Stimulated activated naive CD4-positive, alpha-beta T cell (primary cell): ENCODE results near the gene GTF3C5.
A peak's percentile ranks its signal among the peaks of the same experiment; 100 is the strongest.

Source experiments
- DNase-seq, 6 experiments: peaks; one replicate each; lab custom pipeline; 2025; lab: John Stamatoyannopoulos, UW

Gene GTF3C5

DNA sequence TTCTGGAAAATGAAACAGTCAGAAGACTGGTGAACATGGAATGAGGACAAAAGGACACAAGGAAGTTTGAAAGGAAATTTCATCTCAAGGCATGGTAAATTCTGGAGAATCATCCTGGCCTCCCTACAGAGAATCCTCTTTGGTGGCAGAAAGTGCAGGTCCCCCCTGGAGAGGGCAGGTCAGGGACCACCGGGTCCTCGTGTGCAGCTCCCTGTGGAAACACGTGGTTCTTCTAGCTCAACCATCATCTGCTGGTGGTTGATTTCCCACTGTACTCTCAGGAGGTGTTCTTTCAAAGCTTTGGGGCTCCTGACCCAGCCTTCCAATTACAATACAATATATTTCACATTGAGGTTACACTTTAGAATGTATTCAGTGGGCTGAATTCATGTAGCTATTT is 2.6 kb upstream of the GTF3C5 start:
- no peak for DNase-seq

DNA sequence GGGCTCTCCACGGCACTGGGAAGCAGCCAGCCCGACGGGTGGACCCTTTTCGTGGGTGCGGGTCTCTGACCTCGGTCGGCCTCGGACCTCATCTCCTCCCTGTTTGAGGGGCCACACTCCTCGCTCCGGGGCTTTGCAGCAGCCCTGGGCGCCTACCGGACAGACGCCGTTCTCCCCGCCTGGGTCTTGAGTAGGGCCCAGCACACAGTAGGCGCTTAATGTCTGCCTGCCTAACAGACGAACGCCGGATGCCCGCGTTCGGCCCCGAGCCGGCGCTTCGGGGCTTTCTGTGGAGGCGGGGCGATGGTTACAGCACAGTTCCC is 842 bp upstream of the GTF3C5 start:
- DNase-seq, result no peak

DNA sequence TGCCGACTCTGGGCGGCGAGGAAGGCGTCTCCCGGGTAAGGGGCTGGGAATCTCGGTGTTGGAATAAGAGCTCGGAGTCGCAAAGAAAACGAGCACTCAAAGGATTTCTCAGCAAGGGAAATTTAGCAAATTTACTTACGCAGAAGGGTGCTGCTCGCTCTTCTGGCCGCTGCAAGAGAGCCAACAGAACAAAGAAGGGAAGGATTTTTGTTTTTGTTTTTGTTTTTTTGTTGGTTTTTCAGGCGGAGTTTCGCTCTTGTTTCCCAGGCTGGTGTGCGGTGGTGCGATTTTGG is 279 bp downstream of the GTF3C5 start:
- DNase-seq, result no peak

DNA sequence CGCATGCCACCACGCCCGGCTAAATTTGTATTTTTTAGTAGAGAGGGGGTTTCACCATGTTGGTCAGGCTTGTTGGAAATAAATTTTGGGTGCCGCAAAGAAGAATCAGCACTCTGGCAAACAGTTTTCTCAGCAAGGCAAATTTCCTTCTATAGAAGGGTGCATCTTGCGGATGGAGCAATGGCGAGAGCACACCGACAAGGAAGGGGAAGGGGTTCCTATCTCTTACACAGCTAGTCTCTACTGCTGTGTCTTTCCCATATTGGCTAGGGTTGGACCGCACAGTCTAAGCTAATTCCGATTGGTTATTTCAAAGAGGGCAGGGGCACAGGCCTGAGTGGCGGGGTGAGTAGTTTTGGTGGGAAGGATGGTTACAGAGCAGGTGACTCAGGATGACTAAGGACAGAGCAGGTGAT is 707 bp downstream of the GTF3C5 start:
- no peak for DNase-seq

DNA sequence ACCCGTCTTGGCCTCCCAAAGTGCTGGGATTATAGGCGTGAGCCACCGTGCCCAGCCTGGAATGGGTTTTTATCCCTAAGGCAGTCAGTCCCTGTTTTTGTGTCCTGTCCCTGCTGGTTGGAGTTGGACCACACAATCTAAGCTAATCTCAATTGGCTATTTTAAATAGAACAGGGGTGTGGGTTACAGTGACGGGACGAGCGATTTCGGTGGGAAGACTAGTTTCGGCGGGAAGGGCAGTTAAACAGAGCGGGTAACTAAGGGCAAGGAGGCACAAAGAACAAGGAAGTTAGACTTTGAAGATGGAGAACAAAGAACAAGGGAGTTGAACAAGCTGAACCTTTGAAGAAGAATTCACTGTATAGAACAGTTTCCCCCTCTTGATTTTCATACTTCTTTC is 1.4 kb downstream of the GTF3C5 start:
- no peak for DNase-seq

DNA sequence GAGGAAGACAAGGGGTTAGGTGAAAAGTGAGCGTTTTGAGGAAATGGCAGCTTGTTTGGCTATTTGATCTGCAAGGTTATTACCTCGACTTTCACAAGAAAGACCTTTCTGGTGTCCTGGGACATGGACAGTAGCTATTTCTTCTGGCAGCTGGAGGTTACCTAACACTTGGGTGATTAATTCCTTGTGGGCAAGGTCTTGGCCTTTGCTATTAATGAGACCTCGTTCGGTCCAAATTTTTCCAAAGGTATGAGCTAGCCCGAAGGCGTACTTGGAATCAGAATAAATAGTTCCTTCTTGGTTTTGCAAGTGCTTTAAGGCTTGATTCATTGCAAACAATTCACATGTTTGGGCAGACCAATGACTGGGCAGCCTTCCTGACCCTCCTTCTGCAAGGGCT is 4.9 kb downstream of the GTF3C5 start:
- DNase-seq, result no peak

DNA sequence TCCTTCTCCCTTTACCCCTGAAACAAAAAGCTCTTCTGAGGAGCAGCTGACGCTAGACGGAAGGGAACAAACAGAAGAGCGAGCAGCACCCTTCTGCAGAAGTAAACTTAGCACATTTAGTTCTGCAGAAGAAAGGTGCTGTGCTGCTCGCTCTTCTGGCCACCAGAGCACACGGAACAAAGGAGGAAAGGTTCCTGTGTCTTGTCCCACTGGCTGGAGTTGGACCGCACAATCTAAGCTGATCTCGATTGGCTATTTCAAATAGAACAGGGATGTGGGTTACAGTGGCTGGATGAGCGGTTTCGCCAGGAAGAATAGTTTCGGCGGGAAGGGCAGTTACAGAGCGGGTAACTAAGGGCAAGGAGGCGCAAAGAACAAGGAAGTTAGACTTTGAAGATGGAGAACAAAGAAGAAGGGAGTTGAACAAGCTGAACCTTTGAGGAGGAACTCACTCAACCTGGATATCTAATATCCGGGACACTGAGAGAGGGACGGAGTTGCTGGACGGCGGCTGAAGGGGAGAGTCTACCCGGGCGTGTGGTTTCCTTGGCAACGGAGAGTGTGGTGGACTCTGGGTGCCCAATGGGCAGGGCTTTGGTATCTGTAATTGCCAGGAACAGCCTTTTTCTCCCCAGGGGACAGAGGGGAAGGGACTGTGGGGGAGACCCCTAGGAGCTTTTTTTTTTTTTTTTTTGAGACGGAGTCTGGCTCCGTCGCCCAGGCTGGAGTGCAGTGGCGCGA is 7.1 kb downstream of the GTF3C5 start:
- DNase-seq, result no peak

DNA sequence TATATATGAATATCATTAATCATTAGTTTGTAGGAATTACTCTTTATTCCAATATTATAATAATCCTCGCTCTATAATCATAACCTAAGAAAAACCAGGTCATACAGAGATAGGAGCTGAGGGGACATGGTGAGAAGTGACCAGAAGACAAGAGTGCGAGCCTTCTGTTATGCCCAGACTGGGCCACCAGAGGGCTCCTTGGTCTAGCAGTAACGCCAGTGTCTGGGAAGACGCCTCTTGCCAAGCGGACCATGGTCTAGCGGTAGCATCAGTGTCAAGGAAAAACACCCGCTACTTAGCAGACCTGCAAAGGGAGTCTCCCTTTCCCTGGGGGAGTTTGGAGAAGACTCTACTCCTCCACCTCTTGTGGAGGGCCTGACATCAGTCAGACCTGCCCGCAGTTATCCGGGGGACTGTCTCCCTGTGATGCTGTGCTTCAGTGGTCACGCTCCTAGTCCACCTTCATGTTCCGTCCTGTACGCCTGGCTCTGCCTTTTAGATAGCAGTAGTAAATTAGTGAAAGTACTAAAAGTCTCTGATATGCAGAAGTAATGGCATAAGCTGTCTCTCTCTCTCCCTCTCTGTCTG is 10.2 kb downstream of the GTF3C5 start:
- DNase-seq, result peak in 4 of 6 experiments; percentile 10 to 36 (median 22)

DNA sequence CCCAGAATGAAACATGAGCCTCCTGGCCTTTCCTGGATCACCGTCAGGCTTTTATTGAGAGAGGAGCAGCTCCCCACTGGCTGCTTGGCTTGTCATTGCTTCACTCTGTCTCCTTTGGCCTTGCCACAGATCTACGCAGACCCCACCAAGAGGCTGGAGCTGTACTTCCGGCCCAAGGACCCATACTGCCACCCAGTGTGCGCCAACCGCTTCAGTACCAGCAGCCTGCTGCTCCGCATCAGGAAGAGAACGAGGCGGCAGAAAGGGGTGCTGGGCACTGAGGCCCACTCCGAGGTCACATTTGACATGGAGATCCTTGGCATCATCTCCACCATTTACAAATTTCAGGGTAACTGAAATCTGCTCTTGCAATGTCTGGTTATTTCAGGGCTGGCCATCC is 11.2 kb downstream of the GTF3C5 start:
- no peak for DNase-seq

DNA sequence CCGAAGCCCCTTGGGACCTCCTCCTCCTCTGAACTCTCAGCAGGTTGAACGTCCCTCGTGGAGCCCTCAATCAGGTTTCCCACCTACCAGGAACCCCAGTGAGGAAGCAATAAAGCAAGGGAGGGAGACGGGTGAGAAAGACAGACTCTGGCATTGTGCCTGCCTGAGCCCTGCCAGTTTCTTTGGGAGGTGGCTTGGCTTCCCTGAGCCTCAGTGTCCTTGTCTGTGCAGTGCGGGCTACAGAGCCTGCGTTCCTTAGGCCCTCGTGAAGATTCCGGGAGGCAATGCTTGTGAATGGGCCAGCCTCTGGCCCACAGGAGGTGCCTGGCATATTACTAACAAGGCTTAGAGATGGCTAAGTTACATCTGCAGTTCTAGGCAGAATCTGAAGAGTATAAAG is 11.9 kb downstream of the GTF3C5 start:
- DNase-seq, result no peak

DNA sequence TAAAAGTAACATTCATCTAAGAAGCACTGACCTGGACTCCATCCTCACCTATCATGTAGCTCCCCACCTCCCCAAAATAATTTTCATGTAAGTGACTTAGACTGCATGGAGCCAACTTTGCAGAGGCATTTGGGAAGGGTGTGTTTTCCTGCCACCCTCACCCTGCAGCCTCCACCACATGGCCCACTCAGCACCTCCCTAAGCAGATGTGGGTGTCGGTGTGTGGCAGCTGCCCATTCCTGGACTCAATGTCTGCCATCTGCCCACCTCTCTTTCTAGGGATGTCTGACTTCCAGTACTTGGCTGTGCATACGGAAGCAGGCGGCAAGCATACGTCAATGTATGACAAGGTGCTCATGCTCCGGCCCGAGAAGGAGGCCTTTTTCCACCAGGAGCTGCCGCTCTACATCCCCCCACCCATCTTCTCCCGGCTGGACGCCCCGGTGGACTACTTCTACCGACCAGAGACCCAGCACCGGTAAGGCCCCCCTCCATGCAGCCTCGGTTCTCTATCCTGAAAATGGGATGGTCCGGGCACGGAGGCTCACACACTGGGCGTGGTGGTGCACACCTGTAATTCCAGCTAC is 12.7 kb downstream of the GTF3C5 start:
- no peak for DNase-seq

DNA sequence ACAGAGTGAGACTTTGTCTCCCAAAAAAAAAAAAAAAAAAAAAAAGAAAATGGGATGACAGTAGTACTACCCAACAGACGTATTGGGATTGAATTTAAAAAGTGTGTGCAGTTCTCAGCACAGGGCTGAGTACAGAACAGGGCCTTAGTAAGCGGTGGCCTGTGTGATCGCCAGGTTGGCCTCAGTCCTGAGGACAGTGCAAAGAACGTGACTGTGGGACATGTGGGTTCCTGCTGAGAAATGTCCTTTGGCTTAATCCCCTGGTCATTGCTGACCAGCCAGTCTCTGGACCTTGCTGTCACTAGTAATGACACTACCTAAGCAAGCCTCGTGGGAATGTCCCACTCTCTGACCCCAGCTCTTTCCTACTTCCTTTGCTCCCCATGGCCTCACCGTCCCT is 13.3 kb downstream of the GTF3C5 start:
- DNase-seq, result no peak

DNA sequence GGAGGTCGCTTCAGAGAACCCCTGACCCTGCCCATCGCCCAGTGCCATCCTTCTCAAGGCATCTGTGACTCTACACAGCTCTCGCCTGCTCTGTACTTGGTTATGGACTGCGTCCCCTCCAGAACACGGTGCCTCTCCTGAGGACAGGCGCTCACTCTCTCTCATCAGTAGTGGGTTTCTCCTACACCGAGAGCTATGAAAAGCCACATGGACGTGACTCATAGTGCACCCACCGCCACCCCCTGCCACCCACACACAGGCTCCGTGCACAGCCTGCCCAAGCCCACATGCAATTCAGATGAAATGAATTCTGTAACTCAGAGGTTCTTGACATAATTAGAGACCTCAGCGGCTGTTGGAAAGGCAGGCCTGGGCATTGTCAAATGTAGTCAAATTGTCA is 13.9 kb downstream of the GTF3C5 start:
- no peak for DNase-seq

DNA sequence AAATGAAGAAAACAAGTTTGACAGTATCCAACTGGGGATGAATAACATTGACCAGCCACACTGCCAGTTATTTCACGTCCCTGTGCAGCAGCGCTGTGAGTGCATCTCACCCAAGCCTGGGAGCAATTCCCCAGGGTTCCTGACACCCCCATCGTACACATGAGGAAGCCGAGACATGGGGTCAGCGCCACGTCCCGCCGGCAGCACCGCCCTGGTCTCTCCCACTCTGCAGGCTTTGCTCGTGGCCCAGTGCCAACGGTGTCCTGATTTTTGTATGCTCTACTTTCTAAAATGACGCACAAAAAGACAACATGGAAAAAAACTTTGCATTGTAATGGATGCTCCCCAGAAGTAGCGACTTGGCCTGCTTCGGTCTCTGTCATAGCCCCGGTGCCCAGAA is 14.3 kb downstream of the GTF3C5 start:
- no peak for DNase-seq

DNA sequence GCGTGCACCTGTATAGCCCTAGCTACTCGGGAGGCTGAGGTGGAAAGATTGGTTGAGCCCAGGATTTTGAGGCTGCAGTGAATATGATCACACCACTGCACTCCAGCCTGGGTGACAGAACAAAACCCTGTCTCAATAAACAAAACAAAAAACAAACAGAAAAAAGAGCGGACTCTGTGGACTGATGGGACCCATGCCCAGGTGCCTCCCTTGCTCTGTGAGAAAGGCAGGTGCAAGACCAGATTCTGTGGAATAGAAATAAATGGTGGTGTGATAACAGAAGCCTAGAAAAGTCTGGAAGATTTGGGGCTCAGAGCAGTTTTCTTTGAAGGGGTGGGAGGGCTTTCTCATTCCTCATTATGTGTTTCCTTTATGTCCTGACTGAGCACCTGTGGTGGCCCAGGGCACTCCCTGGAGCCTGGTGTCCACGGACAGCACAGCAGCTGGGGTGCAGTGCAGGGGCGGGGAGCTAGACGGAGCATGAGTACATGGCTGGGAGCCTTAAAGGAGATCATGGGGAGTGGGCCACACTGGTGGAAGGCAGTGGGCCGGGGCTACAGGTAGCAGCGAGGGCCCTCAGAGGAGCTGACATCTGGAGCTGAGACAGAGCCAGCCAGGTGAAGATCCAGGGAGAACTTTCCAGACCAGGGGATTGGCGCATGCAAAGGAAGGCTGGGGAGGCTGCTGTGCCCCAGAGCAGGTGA is 15.6 kb downstream of the GTF3C5 start:
- no peak for DNase-seq

DNA sequence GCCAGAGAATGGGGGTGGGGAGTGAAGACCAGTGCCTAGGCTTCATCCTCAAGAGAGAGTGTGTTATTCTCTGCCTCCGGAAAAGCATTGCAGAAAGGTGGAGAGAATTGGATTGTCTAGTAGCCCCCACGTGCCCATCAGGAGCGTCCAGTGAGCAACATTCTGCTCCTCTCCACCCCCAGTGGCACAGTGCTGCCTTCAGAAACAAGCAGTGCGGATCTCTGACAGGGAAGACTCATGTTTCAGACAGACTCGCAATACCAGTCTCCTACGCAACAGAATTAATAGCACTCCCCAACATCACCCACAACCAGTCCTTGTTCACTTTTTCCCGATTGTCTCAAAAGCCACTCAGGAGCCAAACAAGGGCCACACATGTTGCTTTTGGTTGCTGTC is 16.1 kb downstream of the GTF3C5 start:
- no peak for DNase-seq

DNA sequence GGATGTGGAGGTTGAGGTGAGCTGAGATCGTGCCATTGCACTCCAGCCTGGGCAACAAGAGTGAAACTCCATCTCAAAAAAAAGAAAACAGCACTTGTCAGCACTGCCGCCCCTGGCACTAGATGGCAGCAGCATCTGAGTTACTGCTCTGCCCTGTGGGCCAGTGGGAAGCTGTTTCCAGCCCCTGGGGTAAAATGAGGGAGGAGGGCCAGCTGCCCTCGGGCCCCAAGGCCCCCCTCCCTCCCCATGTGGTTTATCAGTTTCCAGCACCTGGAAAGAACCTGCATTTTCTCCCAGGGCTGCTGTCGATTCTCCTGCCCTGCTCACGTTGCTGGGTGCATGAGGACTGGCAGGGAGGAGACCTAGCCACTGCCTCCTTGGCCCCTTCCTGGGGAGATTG is 17.8 kb downstream of the GTF3C5 start:
- peak in 2 of 6 experiments; percentile 15 to 20 for DNase-seq

DNA sequence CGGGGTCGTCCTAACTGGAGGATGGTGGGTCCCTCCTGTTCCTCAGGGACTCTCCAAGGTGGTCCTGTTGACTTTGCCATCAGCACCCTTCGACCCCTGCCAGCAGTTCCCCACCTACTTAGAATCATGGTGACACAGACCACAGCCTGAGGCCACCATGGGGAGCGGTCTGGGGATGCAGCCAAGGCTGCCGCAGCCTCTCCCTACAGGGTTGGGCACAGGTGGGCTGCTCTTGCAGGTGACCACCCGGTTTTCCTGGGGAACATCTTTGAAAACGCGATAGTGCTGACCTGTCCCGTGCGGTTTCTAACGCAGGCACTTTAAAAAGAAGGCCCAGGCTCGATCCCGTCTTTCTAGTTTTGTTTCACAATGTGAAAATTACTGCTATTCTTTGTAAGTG is 18.2 kb downstream of the GTF3C5 start:
- no peak for DNase-seq

DNA sequence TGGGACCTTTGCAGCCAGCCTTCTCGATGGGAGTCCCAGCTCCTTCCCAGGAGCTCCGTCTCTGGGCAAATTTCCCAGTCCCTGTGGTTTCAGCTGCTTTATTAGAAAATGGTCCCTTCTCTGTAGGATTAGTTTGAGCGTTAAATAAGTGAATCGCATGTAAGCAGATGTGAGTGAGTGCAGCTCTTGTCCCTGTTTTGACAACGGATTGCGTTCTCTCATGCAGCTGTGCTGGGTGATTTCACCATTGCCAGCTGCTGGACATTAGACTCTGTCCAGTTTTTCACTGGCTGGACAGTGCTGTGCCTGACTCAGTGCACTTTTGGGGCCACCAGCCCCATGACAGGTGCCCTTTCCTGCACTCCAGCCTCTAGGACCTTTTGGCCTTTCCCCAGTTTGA is 19.3 kb downstream of the GTF3C5 start:
- no peak for DNase-seq

DNA sequence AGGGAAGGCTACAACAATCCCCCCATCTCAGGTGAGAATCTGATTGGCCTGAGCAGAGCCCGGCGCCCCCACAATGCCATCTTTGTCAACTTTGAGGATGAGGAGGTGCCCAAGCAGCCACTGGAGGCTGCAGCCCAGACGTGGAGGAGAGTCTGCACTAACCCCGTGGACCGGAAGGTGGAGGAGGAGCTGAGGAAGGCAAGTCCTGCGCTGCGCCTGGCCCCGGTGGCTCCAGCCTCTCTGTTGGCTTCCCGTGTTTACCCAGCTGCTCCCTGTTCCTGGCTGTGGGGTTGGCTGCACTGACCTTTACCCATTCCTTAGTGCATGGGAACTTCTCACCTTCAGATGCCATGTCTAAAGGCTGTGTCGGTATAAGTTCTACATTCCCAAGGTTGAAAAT is 20.0 kb downstream of the GTF3C5 start:
- DNase-seq, result no peak

DNA sequence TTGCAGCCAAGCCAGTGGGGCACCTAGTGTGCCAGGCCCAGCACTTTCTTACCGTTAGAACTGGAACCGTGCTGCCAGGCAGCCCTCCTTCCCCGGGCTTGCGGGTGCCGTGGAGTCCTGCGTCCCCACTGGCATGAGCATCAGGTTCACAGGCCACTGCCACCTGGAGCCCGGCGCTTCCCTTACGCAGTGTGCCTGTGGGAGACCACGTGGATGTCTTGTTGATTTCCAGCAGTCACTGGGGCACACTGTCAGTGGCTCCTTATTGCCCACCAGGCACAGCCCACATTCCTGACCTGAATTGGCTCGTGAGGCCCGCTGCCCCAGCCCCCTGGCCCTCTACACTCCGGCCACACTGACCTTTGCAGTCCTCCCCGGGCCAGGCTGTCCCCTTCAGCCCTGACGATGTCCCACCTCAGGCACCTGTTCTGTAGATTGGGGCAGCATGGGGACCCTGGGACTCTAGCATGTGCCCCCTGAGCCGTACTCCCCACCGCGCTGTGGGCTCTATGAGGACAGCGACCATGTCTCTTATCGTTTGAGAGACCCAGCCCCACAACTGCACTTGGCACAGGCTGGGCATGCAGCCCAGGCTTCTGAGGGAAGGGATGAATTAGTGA is 20.6 kb downstream of the GTF3C5 start:
- DNase-seq, result no peak

DNA sequence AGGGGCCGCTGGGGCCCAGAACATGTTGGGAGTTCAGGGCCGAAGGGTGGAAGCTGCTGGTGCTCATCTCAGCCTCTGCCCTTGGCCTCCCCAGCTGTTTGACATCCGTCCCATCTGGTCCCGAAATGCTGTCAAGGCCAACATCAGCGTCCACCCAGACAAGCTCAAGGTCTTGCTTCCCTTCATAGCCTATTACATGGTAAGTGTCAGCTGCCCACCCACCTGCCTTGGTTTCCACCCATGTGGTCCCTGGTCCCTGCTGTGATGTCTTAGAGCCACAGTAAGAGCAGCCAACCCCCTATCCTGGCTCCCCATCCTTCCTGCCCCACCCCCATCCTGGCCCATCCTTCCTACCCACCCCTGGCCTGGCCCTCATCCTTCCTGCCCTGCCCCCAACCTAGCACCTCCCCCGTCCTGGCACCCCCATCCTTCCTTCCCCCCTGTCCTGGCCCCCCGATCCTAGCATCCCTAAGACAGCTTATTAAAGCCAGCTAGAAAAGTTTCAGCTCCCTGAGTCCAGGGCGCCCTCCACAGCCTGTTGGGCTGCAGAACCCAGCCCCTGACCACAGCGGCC is 21.3 kb downstream of the GTF3C5 start:
- DNase-seq, result no peak
